Stimulated activated CD8-positive, alpha-beta memory T cell treated with anti-CD3 and anti-CD28 coated beads, Interleukin-15, amount 100 ng/mL, for 24 hours (primary cell): ENCODE results near the gene ACOT13.
"Not testable (repeated sequence)": the region's sequence is repeated elsewhere in the genome, so short reads cannot be mapped to it uniquely, and the experiment has no call there.

ENCODE experiments used
- DNase-seq: peaks from one replicate; pipeline ENCODE4 v3.0.0-alpha.2; 2020; ENCODE audit warnings: low read depth

The ACOT13 gene

DNA sequence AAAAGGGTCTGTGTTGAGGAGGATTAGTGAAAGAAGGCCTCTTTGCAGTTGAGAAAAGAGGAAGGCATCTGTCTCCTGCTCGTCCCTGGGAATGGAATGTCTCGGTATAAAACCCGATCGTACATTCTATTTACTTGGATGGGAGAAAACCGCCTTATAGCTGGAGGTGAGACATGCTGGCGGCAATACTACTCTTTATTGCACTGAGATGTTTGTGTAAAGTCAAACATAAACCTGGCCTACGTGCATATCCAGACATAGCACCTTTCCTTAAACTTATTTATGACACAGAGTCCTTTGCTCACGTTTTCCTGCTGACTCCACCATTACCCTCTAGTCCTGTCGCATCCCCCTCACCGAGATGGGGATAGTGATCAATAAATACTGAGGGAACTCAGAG, 4.6 kb upstream of the ACOT13 start:
- DNase-seq = no peak

- no peak for DNase-seq
These were observed 3.7 kb upstream of the ACOT13 start for GRCh38 chr6:24663189-24663588.

DNA sequence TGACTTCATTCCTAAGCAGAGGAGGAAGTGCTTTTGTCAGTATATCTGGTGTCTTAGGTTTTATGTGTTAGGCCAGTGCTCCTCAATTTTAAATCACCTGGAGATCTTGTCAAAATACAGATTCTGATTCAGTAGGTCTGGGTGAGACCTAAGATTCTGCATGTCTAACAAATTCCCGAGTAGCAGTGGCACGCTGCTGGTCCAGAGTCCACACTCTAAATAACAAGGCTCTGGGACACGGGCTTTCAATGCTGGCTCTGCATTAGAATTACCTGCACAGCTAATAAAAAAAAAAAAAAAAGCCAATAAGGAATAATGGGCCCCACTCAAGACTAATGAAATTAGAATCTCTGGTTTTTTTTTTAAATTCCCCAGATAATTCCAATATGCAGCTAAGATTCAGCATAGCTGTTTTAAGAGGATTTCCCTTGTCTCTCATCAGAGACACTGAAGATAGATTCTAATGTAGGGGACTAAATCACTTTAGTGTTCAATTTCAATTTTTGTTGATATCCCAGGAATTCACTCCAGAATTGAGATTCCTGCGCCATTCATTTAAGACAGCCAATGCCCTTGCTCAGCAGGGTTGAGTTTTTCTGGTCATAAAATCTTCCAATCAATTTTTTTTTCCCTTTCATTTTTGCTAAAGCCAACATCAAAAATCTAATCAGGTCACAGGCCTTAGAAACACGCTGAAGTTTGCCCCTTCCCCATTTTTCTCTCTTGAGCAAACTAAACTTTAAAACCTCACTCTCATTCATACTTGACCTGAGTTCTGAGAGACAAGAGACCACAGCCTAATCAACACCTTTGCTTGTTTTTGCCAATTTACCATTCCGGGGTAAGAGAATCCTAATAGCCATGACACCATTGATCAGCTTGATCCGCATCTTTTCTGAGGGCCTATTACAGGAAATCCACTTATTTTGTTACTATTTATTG, 2.6 kb upstream of the ACOT13 start:
- DNase-seq = no peak

GRCh38 chr6:24666097-24666640, 708 bp upstream of the ACOT13 start:
- no peak for DNase-seq

DNA sequence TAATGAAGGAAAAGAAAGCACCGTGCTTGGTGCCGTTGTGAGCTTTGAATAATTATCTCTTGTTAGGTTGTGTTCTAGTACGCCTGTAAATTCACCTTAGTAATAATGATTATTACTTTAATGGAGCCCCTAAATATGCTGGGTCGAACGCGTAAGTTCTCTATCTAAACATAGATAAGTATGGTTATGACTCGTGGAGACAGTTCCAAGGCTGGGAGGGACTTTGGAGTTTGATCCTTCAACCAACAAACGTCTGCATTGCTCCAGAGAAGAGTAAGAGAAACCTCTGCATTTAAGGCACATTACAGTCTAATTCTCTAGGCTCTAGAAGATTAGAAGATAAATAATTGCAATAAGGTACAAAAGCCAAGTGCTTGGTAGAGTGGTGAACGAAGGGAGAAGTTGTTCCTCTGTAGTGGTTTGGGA, 514 bp downstream of the ACOT13 start:
- no peak for DNase-seq

DNA sequence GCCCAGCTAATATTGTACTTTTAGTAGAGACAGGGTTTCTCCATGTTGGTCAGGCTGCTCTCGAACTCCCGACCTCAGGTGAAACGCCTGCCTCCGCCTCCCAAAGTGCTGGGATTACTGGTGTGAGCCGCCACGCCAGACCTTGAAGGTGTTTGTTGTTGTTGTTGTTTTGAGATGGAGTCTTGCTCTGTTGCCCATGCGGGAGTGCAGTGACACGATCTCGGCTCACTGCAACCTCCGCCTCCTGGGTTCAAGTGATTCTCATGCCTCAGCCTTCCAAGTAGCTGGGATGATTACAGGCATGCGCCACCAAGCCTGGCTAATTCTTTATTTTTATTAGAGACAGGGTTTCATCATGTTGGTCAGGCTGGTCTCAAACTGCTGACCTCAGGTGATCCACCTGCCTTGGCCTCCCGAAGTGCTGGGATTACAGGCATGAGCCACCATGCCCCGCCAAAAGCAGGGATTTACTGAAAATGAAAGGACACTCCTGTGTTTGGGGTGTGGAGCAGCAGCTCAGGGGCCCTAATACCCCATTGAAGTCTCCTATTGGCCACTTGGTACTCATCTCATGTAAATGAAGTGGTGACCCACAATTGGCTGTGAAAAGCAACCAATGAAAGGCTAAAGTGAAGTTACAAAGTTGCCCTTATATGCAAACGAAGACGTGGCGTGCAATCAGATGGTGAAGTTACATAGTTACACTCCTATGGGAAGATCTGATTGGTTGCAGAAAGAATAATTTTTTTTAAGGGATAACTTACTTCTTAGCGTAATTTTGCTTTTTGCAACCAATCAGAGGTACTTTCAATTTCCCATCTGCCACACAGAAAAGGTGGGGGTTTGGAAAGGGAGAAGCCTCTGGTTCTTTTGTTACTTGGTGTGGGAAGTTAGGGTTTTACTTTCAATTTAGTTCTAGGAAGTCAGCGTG, 1.5 kb downstream of the ACOT13 start:
- DNase-seq = not testable (repeated sequence)

DNA sequence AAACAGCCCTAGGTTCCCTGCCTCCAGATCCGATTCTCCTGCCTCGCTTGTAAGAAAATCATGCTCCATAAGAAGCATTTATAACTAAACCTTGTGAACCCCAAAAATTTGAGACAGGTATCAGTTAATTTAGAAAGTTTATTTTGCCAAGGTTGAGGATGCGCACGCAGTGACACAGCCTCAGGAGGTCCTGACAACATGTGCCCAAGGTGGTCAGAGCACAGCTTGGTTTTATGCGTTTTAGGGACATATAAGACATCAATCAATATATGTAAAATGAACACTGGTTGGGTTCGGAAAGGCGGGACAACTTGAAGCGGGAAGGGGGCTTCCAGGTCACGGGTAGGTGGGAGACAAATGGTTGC, 2.1 kb downstream of the ACOT13 start:
- DNase-seq = no peak

- not testable (repeated sequence) for DNase-seq
These were observed 3.6 kb downstream of the ACOT13 start for GRCh38 chr6:24670492-24670891.

DNA sequence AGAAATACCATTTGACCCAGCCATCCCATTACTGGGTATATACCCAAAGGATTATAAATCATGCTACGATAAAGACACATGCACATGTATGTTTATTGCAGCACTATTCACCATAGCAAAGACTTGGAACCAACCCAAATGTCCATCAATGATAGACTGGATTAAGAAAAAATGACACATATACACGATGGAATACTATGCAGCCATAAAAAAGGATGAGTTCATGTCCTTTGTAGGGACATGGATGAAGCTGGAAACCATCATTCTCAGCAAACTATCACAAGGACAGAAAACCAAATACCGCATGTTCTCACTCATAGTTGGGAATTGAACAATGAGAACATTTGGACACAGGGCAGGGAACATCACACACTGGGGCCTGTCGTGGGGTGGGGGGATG, 4.2 kb downstream of the ACOT13 start:
- not testable (repeated sequence) for DNase-seq

- DNase-seq = no peak
These were observed 5.8 kb downstream of the ACOT13 start for GRCh38 chr6:24672620-24673182.

- no peak for DNase-seq
These were observed 6.7 kb downstream of the ACOT13 start for GRCh38 chr6:24673625-24674024.

GRCh38 chr6:24678792-24679352, 12.0 kb downstream of the ACOT13 start:
- DNase-seq = not testable (repeated sequence)

- DNase-seq = no peak
These were observed 13.7 kb downstream of the ACOT13 start for GRCh38 chr6:24680582-24680981.

DNA sequence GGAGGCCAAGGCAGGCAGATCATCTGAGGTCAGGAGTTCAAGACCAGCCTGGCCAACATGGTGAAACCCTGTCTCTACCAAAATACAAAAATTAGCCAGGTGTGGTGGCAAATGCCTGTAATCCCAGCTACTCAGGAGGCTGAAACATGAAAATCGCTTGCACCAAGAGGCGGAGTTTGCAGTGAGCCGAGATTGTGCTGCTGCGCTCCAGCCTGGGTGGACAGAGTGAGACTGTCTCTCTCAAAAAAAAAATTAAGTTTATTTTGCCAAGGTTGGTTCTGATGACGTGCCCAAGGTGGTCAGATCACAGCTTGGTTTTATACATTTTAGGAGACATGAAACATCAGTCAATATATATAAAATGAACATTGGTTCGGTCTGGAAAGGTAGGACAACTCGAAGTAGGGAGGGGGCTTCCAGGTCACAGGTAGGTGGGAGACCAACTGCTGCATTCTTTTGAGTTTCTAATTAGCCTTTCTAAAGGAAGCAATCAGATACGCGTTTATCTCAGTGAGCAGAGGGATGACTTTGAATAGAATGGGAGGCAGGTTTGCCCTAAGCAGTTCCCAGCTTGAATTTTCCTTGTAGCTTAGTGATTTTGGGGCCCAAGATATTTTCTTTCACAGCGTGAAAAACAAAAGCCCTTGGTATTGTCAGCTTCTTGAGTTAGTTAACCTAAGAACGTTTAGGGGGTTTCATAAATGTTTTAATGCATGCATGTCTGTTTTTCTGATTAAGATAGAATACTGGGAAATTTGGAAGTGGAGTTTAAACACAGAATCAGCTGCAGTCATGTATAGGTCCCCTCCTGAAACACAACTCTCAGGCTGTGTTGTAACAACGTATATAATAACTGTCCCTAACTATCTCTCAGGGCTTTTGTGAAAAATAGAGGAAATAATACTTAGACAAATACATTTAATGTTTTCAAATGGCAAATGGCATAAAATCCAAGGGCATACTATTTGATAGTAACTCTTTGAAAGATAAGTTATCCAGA, 16.7 kb downstream of the ACOT13 start:
- no peak for DNase-seq

GRCh38 chr6:24686408-24686807, 19.5 kb downstream of the ACOT13 start:
- DNase-seq = no peak

- no peak for DNase-seq
These were observed 20.1 kb downstream of the ACOT13 start for GRCh38 chr6:24686946-24687345.

DNA sequence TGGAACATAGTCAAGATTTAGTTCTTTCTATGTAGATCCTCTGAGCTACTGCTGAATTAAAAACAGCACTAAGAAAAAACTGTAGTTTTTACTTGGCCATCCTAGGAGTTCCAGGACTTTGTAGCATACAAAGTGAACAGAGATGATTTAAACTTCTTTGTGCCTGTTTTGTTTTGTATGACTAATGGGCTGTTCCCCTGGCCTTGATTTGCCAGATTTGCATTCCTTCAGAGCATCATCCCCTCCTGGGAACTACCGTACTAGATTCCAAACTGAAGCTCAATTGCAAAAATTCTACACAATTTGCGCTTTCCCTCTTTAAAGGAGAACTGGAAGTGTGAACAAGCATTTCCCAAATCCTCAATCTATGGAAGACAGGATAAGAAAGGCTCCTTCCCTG, 23.1 kb downstream of the ACOT13 start:
- no peak for DNase-seq

DNA sequence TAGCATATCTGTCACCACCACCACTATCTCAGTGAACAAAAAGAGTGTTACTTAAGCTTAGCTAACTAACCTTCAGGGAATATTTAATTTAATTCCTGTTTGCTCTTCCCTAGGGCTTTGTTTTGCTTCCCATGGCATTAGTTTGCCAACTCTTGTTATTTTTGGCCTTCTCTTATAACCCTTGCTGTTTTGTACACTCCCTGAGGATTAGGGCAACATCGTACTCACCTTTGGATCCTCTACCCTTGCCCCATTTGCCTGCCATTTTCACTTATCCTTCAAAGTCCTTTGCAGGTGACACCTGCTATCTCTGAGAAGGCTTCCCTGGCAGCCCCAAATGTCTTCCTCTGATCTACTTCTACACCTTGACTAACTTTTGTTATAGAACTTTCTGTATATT, 23.7 kb downstream of the ACOT13 start:
- DNase-seq = no peak

- no peak for DNase-seq
These were observed 24.7 kb downstream of the ACOT13 start for GRCh38 chr6:24691550-24691949.

DNA sequence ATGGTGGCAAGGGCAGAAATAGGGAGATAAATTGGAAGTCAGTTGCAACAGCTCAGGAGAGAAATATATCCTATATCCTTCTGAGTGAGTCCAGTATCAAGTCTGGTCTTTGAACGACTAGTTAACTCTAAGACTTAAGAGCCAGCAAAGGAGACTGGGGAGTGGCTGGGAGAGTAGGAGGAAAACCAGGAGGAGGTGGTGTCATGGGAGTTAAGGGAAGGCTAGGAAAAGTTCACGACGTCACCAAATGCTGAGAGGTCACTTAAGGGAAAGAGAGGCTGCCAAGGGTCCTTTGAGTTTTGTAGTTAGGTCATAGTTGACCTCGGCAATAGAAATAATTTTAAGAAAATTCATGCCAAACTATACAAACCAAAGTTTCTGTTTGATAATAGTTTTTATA, 25.1 kb downstream of the ACOT13 start:
- no peak for DNase-seq

DNA sequence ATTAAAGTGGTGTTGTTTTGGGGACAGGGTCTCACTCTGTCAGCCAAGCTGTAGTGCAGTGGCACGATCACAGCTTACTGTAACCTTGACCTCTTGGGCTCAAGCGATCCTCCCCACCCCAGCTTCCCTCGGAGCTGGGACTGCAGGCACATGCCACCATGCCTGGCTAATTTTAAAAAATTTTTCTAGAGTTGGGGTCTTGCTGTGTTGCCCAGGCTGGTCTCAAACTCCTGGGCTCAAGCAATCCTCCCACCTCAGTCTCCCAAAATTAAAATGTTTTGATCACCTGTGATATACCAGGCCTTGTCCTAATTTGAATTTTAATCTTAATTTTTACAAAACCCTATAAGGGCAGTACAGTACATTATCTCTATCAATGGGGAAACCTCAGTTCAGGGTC, 25.5 kb downstream of the ACOT13 start:
- no peak for DNase-seq
